SW480 (cell line): ENCODE measurements around the gene SLC7A10.
"Not testable (repeated sequence)": the region's sequence is repeated elsewhere in the genome, so short reads cannot be mapped to it uniquely, and the experiment has no call there.

ENCODE experiments used
- DNase-seq: peaks from one replicate; pipeline ENCODE4 v3.0.0-alpha.2; 2016; ENCODE audit warnings: low spot score

Gene SLC7A10

DNA sequence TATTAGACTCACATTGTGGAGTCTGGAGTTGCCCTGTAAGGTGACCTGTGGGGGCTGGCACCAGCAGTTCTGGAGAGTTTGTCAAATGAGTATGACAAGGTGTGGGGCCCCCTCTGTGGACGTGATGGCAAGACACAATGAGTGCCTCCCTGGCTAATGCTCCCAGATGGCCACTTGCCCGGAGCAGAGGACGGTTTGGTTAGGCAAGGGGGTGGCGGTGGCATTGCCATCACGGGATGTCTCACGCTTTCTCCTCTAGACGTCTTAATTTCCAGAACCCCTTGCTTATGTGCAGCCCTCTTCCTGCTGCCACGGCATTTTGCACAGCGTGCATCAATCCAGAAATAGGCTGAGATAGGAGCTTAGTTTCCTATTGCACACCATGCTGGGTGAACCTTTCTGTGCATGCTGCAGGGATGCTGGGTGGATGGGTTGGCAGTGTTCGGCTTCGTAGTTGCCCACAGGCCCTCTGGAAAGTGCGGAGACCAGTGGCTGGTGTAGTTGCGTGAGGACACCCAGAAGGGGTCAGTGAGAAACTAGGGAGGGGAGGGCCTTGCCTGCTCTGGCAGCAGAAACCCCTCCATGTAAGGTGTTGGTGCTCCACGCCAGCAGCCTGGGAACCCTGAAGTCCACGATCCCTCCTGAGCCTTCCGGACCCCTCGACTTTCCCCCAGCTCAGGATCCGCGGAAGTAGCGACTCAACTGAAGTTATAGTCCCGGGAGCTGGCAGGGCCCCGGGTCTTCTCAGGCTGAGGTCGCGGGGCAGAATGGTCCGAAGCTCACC lies 49.6 kb downstream of the SLC7A10 start:
- peak; percentile 67 for DNase-seq

DNA sequence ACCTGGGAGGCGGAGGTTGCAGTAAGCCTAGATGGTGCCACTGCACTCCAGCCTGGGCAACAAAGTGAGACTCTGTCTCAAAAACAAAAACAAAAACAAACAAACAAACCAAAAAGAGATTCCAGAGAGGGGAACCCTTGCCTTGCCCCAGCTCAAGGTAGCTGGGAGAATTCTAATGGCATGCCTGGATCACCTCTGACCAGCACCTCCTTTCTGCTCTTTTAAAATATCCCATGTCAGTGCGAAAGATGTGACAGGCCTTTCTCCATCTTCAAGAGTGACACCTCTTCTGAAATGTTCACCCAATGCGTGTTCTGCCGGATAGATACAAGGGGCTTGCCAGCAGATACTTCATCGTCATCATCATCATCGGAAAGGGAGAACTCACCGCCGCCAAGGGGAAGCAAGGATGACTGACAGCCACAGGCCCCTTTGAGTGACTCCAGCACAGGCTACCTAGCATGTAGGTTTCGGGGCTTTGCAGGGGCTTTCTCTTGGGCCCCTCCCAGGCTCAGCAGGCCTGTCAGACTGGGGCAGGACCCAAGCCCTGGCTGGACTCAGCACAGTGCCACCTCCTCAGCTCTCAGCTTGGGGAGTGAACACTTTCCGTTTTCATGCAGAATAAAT lies 50.4 kb downstream of the SLC7A10 start:
- no peak for DNase-seq

DNA sequence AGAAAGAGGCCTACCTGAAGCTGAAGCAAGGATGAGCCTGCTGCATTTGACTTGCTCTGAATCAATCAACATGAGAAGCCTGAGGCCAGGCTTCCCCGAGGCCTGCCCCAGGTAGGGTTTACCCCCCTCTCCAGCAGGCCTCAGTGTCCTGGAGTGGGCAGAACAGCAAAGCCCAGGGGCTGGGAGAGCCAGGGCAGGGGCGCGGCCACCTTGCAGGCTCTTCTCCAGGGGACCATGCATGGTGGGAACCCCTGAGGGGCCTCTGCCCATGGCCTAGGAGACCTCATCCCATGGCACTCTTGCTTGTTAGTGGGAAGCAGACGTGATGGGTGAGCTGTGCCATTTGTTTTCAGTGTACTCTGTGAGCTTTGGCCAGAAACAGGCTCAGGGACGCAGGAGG lies 51.5 kb downstream of the SLC7A10 start:
- DNase-seq: no peak

DNA sequence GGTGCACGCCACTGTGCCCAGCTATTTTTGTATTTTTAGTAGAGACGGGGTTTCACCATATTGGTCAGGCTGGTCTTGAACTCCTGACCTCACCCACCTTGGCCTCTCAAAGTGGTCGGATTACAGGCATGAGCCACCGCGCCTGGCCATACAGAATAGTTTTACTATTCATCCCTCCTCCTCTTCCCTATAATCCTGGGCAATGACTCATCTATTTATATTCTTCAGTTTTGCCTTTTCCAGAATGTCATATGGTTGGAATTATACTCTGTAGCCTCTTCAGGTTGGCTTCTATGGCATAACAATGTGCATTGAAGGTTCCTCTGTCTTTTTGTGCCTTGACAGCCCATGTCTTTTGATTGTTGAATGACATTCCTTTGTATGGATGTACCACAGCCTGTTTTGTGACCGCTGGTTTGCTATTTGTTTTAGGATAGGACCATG lies 53.7 kb downstream of the SLC7A10 start:
- DNase-seq: peak; percentile 22

DNA sequence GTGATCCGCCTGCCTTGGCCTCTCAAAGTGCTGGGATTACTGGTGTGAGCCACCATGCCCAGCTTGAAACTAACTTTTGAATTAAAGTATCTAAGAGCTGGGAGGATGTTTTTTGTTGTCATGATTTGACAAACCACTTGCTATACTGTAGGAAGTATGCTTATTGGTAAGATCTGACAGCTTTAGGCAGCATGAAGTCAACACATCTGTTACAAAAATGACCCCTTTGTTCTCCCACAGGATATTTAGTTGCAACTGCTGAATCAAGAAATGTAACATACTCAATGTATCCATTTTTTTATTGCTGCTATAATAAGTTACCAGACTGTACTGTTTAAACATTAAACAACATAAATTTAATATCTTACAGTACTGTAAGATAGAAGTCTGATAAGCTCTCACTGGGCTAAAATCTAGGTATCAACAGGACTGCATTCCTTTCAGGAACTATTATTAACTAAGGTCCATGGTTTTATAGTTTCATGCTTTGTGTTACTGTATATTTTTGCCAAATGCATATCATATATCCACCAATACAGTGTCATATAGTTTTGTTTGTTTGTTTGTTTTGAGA lies 54.3 kb downstream of the SLC7A10 start:
- DNase-seq: no peak

DNA sequence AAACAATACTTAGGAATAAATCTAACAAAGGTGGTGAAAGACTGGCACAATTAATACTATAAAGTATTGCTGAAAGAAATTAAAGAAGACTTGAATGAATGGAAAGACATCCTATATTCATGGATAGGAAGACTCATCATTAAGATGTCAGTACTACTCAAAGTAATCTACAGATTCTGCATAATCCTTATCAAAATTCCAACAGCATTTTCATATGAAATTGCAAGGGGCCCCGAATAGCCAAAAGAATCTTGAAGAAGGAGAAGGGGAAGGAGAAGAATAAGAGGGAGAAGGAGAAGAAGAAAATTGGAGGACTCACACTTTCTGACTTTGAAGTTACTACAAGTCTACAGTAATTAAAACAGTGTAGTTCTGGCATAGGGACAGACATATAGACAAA lies 57.1 kb downstream of the SLC7A10 start:
- no peak for DNase-seq

DNA sequence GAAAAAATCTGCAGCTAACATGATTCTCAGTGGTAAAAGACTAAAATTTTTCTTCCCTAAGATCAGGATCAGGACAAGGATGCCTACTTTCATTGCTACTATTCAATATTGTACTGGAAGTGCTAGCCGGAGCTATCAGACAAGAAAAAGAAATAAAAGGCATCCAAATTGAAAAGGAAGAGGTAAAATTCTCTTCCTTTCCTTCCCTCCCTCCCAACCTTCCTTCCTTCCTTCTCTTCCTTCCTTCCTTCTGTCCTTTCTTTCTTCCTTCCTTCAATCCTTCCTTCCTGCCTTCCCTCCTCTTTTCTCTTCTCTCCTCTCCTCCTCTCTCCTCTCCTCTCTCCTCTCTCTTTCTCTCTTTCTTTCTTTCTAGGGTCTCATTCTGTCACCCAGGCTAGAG lies 58.2 kb downstream of the SLC7A10 start:
- no peak for DNase-seq

DNA sequence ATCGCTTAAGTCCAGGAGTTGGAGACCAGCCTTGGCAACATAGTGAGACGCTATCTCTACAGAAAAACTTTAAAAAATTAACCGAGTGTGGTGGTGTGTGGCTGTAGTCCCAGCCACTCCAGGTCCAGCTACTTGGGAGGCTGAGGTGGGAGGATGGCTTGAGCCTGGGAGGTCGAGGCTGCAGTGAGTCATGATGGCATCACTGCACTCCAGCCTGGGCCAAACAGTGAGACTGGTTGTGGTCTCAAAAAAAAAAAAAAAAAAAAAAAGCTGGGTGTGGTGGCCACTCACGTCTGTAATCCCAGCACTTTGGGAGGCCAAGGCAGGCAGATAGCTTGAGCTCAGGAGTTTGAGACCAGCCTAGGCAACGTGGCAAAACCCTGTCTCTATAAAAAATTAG lies 59.6 kb downstream of the SLC7A10 start:
- not testable (repeated sequence) for DNase-seq

DNA sequence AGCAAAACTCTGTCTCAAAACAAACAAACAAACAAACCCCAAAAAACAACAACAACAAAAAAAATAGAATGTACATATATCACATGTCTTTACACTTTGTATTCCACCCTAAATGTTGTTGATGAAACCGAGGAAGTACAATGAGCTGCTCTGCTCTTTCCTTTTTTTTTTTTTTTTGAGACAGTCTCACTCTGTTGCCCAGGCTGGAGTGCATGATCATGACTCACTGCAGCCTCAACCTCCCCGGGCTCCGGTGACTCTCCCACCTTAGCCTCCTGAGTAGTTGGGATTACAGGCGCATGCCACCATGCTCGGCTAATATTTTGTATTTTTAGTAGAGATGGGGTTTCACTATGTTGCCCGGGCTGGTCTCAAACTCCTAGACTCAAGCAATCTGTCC lies 62.2 kb downstream of the SLC7A10 start:
- DNase-seq: no peak

DNA sequence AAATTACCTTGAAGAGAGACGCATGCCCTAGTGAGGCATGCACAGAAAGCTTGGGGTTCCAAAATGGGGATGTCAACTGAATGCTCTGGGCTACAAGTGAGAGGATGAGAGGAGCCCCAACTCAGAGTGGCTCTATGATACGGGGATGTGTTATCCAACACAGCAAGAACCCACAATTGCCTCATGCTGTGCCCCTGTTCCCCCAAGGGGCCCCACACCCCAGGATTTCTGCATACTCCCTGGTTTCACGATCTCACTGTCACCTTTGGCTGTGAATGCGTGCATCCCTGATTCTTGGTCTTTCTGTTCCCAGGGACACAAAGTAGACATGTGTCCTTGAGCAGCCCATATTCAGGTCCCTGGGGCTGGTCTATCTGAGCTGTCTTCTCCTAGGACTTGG lies 64.4 kb downstream of the SLC7A10 start:
- no peak for DNase-seq

DNA sequence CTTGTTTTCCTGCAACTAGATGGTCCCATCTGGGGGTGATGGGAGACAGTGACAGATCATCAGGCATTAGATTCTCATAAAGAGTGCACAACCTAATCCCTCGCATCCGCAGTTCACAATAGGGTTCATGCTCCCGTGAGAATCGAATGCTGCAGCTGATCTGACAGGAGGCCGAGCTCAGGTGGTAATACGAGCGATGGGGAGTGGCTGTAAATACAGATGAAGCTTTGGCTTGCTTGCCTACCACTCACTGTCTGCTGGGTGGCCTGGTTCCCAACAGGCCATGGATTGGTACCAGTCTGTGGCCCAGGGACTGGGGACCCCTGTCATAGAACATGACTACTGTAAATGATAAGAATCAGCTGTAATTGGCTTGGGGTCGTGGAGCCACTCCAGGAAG lies 65.8 kb downstream of the SLC7A10 start:
- no peak for DNase-seq

DNA sequence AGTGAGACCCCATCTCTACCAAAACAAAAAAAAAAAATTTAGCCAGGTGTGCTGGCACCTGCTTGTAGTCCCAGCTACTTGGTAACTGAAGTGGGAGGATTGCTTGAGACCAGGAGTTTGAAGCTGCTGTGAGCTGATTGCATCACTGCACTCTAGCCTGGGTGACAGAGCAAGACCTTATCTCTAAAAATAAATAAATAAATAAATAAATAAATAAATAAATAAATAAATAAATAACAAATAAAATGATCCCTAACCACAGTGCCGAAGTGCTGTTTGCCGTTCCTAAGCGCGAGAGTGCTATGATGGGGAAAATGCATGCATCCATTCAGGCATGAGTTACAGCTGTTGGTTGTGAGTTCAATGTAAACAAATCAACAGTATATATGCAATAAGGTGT lies 66.5 kb downstream of the SLC7A10 start:
- DNase-seq: no peak
